ENCODE measurements around the gene NFATC4.
"Not testable (repeated sequence)": the region's sequence is repeated elsewhere in the genome, so short reads cannot be mapped to it uniquely, and the experiment has no call there.

Gene NFATC4

GRCh38 chr14:24369907-24370687, 2.1 kb downstream of the NFATC4 start:
- no peak overlapping the region for H3K27ac ChIP-seq
- no peak for TF ChIP-seq CTCF (conservative IDR thresholded peaks at IDR 0.05)

- no peak overlapping the region for H3K27ac ChIP-seq
- no peak for TF ChIP-seq CTCF (conservative IDR thresholded peaks at IDR 0.05)
Observed at GRCh38 chr14:24370748-24371147, 2.8 kb downstream of the NFATC4 start.

- H3K27ac ChIP-seq = not testable (repeated sequence)
Observed at GRCh38 chr14:24371605-24372004, 3.6 kb downstream of the NFATC4 start.

GRCh38 chr14:24372701-24373416, 4.9 kb downstream of the NFATC4 start:
- TF ChIP-seq CTCF (conservative IDR thresholded peaks at IDR 0.05) = no peak
- no peak overlapping the region for H3K27ac ChIP-seq

GRCh38 chr14:24376448-24377070, 8.6 kb downstream of the NFATC4 start:
- H3K27ac ChIP-seq = no peak overlapping the region
- TF ChIP-seq CTCF (conservative IDR thresholded peaks at IDR 0.05) = no peak

GRCh38 chr14:24377126-24377525, 9.1 kb downstream of the NFATC4 start:
- TF ChIP-seq CTCF (conservative IDR thresholded peaks at IDR 0.05) = no peak
- H3K27ac ChIP-seq = no peak overlapping the region

- H3K27ac ChIP-seq = no peak overlapping the region
- no peak for TF ChIP-seq CTCF (conservative IDR thresholded peaks at IDR 0.05)
Observed at GRCh38 chr14:24377657-24378056, 9.7 kb downstream of the NFATC4 start.
